Stimulated activated CD8-positive, alpha-beta memory T cell treated with anti-CD3 and anti-CD28 coated beads, Interleukin-15, amount 100 ng/mL, for 24 hours (primary cell): ENCODE measurements around the gene ORMDL3.
"Not testable (repeated sequence)": the region's sequence is repeated elsewhere in the genome, so short reads cannot be mapped to it uniquely, and the experiment has no call there.

ENCODE experiments used
- DNase-seq: peaks from one replicate; pipeline ENCODE4 v3.0.0-alpha.2; 2020; ENCODE audit warnings: low read depth

ORMDL3 gene

DNA sequence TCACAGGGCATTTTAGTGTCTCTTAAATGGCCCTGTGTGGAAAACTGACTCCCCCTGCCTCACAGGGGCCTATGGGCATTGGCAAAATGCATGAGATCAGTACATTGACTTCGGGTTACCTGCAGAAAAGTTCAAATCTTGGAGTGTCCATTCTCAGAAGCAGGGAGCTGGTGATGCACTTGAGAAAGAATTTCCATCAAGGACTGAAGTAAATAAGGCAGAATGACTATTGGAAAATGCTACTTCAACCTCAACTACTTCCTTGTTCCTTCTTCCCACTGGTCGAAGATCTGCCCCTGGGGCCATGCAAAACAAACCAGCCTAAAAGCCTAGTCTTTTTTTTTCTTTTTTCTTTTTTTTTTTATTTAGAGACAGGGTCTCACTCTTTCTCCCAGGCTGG lies 21.6 kb upstream of the ORMDL3 start:
- DNase-seq = no peak

DNA sequence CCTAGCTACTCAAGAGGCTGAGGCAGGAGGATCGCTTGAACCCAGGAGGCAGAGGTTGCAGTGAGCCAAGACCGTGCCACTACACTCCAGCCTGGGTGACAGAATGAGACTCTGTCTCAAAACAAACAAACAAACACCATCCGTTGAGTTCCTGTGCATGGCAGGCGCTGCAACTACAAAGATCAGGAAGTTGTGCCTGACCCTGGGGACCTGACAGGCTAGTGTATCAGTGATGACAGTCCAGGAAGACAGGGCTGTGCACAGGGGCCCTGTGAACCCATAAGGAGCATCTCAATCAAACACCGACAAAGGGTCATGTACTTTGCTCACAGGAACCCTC lies 21.1 kb upstream of the ORMDL3 start:
- DNase-seq = not testable (repeated sequence)

DNA sequence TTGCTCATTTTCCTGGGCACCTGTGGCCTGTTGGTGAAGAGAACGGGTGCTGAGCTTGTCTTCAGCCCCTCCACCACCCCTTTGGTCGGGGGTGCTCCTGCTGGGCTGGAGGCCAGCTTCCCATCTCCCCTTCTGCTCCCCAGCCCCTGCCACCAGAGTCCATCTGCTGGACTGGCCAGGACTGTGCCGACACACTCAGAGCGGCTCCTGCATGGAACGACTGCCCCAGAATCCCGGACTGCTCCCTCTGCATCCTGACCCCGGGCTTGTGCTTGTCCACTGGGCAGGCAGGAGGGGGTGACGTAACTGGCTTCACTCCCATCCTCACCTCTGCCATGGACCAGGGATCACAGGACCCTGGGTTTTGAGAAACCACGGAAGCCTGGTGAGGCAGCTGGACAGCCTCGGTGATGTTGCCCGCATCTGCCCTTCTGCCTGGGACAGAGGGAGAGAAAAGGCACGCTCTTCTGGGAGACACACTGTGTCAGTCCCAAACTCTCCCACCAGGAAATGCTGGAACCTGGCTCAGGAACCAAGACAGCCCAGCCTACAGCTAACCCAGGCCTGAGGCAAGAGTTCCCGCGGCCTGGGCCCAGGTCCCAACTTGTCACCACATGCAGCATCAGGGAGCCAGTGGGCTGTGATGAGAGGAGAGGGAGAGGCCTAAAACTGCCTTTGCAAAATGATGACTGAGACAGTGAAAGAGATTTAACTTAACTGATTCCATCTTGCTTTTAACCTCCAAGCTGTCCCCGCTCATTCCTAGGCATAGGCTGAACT lies 19.3 kb upstream of the ORMDL3 start:
- no peak for DNase-seq

DNA sequence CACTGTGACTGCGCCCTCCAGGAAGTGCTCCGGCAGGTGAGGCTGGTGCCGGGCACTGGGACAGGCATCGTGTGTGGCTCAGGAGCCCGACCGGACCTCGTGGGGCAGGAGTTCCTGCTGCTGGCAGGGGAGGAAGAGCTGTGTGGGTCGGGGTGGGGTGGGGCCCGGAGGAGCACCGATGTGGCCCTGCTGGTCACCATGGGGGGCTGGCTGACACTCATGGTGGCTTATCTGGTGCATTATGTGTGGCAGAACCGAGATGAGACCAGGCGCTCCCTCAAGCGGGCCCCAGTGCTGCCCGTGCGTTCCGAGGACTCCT lies 17.0 kb upstream of the ORMDL3 start:
- DNase-seq = no peak

DNA sequence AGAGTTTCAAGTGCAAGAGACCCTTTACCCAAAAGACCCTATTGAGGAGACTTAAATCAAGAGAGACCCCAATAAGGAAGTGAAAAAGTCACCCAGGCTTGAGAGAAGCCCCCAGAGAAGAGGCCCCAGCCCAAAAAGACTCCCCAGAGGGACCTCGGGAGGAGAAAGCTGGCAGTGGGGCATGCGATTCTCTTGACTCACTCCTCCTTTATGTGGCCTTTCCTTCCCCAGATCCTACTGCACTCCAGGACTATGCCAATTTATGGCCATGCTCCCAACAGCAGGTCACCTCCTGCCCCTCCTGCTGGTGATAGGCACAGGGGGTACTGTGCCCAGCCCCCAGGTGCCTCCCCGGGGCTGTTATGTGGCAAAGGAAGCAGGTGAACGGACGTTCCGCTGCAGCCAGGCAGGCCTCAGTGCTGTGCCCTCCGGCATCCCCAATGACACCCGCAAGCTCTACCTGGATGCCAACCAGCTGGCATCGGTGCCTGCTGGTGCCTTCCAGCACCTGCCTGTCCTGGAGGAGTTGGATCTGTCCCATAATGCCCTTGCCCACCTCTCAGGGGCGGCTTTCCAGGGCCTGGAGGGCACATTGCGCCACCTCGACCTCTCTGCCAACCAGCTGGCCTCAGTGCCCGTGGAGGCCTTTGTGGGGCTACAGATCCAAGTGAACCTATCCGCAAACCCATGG lies 16.4 kb upstream of the ORMDL3 start:
- DNase-seq = no peak

GRCh38 chr17:39939588-39940419 lies 12.4 kb upstream of the ORMDL3 start:
- DNase-seq = no peak

DNA sequence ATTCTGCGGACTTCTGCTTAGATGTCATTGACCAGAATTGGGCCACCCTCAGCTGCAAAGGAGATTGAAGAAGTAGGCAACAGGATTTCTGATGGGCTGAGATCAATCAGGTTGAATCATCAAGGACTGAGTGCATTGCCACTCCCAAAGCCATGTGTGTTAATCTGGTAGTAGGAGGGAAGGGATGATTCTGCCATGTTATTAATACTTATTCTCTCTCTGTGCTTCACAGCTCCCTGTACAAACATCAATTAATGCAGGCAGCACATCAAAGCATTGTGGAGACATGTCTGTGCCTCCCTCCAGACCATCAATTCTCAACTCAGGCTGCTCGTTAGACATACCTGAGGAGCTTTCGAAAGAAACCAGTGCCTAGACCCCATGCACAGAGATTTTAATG lies 11.7 kb upstream of the ORMDL3 start:
- no peak for DNase-seq

DNA sequence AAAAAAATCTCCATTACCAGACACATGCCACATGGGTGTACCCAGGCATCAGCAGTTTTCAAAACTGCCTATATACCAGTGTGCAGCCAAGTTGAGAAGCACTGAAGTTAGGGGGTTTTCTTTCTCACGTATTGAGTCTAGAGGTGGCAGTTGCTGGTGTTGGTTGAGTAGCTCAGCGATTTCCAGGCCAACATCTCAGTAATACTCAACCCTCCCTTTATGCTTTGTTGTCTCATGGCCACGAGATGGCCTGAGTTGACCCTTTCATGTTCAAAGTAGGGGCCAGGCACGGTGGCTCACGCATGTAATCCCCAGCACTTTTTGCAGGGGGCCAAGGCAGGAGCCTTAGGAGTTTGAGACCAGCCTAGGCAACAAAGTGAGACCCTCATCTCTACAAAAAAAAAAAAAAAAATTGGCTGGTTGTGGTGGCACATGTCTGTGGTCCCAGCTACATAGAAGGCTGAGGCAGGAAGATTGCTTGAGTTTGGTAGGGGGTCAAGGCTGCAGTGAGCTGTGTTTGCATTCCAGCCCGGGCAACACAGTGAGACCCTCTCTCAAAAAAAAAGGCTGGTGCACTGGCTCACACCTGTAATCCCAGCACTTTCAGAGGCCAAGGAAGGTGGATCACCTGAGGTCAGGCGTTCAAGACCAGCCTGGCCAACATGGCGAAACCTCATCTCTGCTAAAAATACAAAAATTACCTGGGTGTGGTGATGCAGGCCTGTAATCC lies 10.9 kb upstream of the ORMDL3 start:
- no peak for DNase-seq

DNA sequence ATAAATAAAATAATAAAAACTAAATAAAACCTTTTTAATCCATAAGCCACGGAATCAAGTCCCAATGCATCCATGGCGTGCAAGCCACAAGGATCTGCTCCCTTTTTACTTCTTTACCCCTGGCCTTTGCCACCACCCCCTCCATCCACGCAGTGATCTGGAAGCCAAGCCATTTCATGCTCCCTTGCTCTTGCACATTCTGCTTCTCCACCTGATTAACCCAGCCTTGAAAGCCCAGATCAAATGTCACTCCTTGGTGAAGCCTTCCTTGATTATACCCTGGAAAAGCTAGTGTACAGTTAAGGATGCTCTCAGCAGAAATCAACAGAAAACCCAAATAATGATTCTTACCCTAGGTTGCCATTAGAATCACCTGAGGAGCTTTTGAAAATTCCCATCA lies 10.0 kb upstream of the ORMDL3 start:
- no peak for DNase-seq

GRCh38 chr17:39935909-39936308 lies 8.5 kb upstream of the ORMDL3 start:
- no peak for DNase-seq

GRCh38 chr17:39934324-39934723 lies 6.9 kb upstream of the ORMDL3 start:
- DNase-seq = no peak

DNA sequence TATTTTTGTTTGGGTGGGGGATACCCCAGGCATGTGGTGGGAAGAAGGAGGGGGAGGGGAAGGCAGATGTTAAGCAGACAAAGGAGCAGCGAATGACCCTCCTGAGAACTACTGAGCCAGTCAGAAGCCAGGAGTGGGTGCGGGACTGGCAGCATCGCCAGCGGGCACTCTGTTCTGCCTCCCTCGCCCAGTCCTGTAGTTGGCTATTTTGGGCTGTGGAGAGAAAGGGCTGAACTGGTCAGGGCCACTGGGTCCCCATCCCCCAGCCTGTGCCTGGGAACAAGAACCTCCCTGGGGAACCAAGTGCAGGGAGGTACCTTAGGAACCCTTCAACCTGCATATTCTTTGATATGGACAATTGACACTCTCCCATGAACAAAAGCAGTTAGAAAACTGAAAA lies 6.5 kb upstream of the ORMDL3 start:
- DNase-seq = no peak

DNA sequence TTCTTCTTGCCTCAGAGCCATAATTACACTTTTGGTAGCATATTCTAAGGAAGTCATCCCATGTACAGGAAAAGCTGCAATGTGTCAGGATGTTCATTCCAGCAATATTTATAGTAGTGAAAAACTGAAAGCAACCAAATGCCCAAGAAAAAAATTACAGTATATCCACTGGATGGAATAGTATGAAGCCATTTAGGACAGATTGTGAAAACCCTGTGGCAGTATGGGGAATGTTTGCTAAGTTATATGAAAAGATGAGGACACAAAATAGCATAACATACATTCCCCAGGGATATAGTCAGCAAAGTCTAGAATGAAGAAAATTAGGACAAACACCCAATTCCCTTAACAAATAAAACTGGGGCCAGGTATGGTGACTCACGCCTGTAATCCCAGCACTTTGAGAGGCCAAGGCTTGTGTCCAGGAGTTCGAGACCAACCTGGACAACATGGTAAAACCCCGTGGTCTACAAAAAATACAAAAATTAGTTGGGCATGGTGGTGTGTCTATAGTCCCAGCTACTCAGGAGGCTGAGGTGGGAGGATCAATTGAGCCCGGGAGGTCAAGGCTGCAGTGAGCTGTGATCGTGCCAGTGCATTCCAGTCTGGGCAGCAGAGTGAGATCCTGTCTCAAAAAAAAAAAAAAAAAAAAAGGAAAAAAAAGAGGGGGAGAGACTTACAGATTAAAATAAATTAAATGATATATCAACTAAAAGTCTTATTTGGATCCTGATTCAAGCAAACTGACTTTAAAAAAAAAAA lies 2.4 kb upstream of the ORMDL3 start:
- no peak for DNase-seq

- no peak for DNase-seq
Observed at GRCh38 chr17:39928858-39929645, 1.7 kb upstream of the ORMDL3 start.

- no peak for DNase-seq
Observed at GRCh38 chr17:39927929-39928857, 792 bp upstream of the ORMDL3 start.

DNA sequence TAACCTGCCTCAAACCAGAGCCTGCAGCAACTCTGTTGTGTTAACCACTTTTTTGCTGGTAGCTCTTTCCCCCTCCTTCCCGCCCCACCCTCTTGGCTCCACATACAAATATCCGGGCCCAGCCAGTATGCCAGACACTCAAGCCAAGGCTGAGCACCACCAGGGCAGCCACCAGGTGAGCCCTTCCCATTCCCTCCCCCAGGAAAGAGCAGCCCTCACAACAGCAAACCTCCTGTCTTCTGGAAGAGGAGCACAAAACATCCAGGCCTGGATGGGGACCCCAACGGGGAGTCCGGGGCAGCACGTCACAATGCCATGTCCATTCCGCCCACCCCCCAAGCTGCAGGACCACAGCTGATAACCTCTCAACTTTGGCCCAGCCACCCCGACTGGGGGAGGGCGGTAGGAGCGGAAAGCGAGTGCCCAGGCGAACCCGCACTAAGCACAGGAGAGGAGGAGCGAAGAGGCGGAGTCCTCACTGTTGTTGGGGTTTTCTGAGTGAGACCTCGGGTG lies 757 bp downstream of the ORMDL3 start:
- no peak for DNase-seq

- DNase-seq = no peak
Observed at GRCh38 chr17:39926135-39926587, 1.2 kb downstream of the ORMDL3 start.

DNA sequence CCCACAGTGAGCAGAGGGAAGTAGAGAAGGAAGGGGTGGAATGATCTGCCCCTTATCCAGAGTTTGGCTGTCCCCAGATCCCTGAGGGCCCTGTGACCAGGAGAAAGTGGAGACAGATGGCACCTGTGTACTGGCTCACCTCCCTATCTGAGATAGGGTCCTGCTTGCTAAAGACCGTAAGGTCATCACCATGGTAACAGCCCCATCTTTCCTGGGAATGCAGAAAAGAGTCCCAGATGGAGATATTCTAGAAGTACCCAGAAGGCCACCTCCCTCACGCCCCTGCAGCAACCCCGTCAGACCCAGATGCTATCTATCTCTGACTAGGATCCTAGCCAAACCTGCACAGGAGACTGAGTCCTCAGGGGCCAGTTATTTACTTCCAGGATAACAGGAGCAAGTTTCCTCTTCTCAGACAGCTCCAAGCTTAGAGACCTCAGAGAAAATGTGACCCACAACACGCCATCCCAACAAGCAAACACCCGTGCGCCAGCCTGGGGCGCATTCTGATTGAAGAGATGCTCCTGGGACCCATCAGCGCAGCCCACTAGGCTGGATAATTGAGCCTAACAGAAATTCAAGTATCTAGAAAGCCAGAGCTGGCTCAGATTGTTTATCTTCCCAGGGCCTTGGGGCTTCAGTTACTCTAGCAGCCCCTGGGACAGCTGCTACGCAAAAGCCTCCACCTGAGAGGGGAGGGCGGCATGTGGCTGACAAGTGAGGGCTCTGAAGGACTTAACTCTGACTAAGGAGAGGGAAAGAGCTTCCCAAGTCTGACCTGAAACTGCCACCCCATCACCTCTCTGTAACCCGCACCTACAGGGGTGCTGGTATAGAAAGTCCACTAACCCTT lies 1.9 kb downstream of the ORMDL3 start:
- DNase-seq = no peak

GRCh38 chr17:39924691-39925055 lies 2.7 kb downstream of the ORMDL3 start:
- no peak for DNase-seq
